NCI-H2107 treated with DMSO at 0.1 percent for 48 hours (cell line): ENCODE data around the gene PVALB.

Experiments
- DNase-seq: peaks from one replicate; lab custom pipeline; 2025; ENCODE audit not compliant: unreplicated experiment; lab: John Stamatoyannopoulos, UW

PVALB gene

DNA sequence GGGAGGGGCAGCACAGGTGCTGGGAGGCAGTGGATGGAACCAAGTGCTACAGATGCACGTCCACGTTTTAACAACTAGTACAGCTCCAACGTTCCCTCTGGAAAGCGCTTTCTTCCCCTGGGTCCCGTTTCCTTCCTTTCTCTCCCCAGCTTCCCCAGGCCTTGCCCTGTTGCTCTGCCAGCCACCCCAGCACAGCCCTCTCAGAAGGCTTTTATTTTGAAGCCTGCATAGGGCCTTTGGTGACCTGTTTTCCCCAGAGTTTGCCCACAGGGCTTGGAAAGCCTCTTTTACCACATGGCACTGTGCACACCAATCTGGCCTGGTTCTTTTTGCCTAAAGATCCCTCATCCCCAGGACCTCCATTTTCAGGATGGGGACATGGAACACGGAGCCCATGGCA lies 30.1 kb upstream of the PVALB start:
- DNase-seq: no peak

DNA sequence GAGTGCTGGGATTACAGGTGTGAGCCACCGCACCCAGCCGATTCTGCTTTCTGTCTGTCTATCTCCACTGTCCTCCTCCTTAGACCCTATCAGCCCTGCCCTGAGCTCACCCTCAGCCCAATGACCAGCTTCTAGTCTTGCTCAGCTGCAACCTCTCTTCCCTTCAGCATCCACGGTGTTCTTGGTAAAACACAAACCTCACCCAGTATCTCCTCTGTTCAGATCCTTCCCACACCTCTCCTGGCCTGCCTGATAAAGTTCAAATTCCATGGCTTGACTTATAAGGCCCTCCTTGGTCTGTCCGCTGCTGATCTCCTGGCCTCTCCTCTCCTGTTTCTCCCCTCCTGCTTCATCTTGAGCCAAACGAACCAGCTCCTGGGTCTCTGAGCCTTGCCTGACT lies 29.4 kb upstream of the PVALB start:
- no peak for DNase-seq

DNA sequence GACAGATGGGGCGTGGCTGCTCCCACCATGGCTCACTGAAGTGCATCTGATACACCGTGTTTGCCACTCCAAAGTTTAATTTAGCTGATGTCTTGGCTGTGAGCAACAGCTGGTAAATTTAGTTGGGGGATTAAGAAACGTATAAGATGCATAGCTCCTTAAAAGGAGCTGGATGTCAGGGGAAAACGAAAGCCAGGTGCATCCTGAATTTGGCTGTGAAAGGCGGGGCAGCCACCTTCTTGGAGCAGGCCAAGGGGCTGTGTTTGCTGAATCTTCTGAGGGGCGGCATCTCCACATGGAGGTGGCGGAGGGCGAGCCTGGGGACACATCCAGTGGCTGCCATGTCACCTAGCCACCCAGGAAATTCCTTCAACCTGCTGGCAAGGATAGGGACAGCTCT lies 23.3 kb upstream of the PVALB start:
- DNase-seq: no peak

DNA sequence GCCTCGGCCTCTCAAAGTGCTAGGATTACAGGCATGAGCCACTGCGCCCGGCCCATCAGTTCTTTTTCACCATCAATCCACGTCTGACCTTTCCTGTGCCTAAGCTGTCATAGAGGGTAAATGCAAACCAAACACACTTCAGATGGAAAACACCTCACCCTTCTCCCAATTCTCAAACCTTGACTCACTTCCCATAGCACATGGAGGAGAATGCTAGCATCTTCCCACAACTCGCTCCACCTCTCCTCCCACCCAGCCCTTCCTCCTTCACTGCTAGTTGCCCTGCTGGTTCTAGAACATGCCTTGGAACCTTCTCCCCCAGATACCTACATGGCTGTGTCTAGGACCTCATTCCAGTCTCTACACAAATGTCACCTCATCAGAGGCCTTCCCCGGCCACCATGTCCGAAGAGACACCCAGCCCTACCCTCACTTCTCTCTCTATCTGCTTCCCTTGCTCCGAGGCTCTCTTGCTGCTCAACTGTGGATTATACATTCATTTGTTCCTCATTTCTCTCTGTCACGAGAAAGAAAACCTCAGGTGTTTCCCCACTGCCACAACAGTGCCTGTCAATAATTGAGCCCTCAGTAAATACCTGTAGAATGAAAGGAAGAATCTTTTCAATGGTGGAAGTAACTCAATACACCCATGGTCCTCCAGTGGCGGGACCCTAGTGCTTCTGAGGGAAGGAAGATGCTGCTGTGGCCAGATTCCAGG lies 22.7 kb upstream of the PVALB start:
- DNase-seq: no peak

DNA sequence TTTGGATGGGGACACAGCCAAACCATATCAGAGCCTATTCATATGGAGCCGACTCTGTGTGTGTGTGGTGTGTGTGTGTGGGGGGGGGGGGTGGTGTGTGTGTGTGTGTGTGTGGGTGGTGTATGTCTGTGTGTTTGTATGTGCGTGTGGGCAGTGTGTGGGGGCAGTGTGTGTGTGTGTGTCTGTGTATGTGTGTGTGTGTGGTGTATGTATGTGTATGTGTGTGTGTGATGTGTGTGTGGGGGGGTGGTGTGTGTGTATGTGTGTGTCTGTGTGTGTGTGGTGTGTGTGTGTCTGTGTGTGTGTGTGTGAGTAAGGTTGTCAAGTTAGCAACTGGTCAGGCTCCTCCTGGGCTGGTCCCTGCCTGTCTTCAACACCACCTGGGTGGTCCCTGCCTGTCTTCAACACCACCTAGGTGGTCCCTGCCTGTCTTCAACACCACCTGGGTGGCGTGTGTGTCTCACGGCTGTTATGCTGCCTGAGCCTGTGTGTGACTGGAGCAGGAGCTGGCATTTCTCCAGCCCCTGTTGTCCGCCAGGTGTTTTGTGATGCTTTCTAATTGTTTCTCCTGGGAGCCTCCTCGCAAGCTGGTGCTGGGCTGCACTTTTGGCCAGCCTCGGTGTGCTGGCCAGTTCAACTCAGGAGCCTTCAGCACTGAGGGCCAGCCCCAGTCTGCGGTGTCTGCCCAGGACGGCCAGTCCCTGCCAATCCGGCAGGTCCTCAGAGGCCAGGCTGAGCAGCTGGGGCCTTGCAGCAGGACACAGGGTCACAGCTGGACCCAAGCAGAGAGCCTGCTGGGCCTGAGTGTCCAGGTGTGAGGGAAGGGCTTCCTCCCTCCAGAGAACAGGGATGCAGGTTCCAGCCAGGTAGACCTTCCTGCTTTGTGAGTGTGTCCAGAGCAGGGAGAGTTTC lies 21.5 kb upstream of the PVALB start:
- no peak for DNase-seq

DNA sequence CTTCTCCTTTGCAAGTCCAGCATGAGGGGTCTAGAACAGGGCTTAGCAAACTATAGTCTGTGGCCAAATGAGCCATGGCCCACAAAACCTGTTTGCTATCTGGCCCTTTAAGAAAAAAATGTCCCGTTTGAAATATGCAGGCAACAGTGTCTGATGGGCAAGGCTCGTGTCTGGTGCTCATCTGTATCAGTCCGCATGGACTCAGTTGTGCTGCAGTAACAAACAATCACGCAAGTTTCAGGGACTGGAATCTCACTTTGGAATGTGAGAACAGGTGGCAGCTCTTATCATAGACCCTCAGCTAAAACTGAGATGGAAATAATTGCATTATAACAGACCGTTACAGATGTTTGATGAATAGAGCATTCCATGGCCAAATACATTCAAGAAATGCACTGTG lies 19.1 kb upstream of the PVALB start:
- DNase-seq: no peak

DNA sequence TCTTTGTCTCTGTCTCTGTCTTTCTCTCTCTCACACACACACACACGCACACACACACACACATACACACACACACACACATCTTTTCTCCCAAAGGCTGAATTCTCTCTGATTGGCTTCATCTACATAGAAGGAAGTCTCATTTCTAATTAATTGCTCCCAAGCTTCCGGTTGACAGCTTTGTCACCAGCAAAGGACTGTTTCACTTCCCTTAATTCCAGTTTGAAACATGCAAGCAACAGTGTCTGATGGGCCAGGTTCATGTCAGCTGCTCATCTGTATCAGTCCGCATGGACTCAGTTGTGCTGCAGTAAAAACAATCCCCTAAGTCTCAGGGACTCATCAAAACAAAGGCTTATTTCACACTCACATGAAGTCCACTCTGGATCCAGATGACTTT lies 16.2 kb upstream of the PVALB start:
- DNase-seq: no peak

DNA sequence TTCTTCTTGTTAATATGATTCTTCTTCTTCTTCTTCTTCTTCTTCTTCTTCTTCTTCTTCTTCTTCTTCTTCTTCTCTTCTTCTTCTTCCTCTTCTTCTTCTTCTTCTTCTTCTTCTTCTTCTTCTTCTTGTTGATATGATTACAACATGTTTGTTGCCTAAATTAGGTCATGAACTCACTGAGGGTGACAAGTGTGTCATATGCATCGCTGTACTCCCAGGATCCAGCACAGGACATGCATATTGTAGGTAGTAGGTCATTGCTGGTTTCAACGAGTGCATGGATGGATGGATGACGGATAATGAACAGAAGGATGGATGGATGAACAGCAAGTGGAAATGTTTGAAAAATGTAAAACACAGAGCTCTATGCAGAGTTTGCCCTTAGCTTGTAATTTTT lies 14.9 kb upstream of the PVALB start:
- DNase-seq: no peak

DNA sequence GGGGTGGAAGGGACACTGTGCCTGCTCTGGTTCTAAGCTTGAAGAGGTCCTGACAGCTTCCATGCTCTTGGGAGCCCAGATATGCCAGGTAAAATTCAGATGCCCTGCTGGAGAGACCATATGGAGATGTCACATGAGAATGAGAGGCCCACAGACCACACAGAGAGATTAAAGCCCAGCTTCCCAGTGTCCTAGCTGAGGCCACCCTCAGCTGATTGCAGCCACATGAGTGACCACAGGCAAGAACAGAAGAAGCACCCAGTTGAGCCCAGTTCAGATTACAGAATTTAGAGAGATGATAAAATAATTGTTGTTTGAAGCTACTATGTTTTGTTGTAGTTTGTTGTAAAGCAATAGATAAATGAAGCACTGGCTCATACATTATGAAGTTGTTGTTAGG lies 14.4 kb upstream of the PVALB start:
- no peak for DNase-seq

DNA sequence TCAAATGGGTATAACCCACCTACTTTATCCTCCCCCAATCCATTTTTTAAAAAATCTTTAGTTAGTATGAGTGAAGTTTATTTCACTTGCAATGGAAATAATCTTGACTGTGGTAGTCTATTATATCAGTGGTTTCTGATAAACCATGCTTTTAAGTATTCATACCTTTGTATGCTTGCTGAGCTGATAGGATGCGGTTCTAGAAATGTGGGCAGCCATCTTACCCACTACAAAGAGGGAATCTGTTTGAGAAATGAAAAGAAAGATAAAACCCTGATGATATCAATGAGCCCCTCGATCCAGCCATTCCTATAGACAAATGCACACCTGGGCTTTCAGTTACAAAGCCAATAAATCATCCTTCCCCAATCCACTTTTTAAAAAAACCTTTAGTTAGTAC lies 13.8 kb upstream of the PVALB start:
- no peak for DNase-seq

DNA sequence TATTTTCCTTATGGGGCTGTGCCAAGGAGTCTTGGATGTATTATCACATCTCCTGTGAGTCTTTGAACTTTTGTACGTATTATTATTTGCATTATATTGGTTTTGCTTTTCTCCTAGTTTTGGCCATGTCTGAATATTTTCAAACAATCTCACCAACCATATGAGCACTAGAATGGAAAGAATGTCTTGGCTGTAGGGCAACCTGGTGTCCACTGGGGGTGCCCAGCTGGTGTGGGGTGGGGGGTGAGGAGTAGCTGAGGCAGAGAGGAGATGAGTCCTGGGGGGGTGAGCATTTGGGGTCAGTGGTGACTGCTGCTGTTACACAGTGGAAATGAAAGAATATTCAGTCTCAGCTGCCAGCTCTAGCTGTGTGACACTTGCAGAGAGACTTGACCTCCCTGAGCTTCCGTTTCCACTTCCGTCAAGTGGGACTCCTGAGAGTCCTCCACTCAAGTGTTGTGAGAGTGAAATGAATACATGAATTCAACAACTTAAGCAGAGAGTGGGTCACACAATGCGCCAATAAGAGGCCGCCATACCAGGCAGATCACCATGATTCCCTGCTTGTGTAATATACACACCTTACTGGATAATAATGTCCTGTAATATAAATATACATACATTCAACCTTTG lies 12.7 kb upstream of the PVALB start:
- DNase-seq: no peak

DNA sequence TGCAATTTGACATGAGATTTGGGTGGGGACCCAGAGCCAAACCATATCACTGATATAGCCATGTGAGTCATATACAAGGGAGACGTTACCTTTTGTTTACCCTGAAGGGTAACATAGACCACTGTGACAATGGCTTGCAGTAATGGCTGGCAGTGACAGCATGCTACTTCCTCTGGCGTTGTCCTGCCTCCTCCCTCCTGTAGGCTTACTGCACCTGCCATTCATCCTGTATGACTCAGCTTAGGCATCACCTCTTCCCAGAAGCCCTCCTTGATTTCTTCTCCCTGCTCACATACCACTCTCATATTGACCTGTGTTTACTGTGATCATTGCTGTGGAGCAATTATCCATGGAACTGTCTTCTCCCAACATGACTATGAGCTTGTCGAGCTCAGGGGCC lies 12.0 kb upstream of the PVALB start:
- no peak for DNase-seq

DNA sequence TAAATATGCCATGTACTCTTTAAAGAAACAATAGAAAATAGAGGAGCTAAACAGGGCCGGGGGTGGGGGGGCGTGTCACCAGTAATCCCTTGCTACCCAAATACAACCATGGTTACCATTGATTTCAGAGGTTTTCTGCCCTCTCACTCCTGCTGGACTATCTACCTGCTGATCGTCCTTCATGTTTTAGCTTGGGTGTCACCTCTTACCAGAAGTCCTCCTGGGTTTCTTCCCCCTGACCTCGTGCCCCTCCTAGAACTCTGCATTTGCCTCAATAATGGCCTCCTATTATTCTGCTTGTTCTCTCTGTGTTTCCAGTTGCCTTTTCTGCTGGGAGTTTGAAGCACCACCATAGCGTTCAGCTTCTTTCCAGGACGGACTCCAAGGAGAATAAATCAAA lies 9.4 kb upstream of the PVALB start:
- no peak for DNase-seq

DNA sequence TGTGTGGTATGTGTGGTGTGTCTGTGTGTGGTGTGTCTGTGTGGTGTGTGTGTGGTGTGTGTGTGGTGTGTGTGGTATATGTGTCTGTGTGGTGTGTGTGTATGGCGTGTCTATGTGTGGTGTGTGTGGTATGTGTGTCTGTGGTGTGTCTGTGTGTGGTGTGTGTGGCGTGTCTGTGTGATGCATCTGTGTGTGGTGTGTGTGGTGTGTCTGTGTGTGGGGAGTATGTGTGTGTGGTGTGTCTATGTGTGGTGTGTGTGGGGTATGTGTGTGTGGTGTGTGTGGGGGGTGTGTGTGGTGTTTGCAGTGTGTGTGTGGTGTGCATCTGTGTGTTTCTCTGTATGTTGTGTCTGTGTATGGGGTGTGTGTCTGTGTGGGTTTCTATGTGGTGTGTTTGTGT lies 7.8 kb upstream of the PVALB start:
- DNase-seq: no peak

DNA sequence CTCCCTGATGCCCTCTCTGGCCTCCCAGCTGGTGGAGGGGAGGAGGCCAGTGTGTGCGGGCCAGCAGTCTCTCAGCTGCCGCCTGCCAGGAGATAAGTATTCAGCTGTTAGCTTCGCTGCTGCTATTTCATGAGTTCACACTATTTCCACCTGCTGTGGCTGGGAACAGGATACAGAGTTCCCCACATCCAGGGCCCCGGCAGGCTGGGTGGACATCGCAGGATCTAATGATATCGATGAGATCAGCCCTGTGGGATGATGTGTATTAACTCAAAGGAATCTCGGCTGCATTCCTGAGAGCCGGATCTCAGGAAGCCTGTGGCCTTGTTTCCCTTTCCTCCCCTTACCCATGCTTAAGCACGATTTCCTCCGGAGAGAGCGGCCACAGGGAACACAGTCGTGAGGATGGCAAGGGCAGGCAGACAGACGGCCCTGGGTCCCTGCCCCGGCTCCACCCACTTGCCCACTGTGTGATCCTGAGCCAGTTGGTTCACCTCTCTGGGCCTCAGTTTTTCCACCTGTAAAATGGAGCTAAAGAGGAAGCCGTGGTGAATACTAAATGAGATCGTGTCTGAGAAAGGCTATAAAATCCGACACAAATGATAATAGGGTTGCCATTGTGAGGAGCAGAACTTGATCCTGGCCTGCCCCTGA lies 6.5 kb upstream of the PVALB start:
- DNase-seq: no peak

DNA sequence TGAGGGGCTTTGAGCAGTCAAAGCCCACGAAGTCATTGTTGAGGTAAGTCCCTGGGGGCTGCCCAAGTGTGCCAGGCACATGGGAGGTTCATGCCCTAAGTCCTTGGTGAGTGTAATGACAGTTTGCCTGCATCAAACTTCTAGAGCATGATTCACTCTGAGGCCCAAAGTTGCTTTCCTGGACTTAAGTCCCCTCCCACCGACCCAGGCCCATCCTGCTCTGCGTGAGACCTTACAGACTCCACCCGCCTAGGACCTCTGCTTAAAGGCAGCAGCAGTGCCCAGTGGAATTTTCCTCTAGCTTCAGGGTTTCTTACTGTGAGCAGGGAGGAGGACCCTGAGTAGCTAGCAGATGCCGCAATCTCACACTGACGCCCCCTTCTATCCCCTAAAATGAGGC lies 5.7 kb upstream of the PVALB start:
- DNase-seq: no peak

DNA sequence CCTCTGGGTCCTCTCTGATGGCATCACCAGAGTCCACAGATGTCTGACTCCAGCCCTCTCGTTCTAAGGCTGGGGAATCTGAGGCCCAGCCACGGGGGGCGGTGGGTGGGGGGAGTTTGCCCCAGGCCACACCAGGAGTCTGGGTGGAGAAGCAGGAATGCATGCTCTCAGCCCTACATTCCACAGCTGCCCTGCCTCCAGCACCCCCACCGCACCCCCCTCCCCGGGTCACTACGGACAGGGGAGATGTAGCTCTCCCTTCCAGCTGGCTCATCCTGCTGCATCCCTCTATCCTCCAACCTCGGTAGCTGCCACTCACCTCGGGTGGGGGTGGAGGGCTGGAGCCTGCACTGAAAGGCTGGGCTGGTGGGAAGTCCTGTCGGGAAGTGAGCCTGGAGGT lies 2.3 kb upstream of the PVALB start:
- no peak for DNase-seq

DNA sequence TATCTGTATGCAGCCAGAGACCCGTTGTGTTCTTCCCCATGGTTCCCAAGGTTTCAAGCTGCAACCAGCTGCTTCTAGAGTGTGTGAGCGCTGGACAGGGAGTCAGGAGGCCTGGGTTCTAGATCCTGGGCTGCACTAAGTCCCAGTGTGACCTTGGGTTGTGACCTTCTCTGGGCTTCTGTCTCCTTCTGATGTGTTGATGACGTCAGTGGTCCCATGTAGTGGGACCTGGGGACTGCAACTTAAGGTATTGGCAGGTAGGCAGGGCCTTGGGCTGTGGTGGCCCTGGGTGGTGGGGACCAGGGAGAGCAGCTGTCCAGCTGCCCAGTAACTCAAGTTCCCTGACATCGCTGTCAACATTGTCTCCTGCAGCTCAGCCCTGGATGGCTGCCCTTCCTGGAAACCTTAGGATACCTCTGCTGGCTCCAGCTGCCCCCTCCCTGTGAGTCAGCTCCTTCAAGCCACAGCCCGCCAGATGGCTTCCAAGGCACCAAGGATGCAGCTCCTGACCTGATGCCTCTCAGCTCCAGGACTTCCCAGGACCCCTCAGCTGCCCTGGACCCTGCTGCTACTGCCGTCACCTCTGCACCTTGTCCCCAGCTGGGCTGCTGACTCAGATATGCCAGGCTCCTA lies 1.3 kb upstream of the PVALB start:
- no peak for DNase-seq

DNA sequence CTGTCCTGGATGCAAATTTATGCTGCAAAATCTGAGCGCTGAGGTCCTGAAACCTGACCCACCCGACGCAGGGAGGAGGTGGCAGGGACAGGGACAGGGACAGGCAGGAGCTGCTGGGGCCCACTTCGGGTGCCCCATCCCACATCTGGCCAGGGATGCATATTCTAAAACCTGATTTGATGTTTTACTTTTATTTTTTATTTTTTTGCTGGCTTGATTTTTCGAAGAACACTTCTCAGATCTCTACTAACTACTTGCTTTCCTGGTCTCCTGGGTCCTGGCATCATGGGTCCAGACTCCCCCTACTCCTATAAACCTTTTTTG lies 652 bp upstream of the PVALB start:
- no peak for DNase-seq

DNA sequence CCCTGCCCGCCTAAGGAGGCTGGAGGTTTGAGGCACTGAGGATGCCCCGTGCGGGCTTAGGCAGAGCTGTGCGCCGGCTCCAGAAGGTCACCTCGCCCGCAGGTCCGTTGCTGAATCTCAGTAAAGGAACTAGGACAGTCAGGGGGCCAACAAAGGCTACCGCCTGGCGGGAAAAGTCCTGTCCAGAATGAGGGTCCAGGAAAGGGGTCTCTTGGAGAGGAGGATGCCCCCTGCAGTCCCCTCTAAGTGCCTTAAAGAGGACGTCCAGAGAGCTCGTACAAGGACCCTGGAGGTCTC lies 548 bp downstream of the PVALB start:
- no peak for DNase-seq

DNA sequence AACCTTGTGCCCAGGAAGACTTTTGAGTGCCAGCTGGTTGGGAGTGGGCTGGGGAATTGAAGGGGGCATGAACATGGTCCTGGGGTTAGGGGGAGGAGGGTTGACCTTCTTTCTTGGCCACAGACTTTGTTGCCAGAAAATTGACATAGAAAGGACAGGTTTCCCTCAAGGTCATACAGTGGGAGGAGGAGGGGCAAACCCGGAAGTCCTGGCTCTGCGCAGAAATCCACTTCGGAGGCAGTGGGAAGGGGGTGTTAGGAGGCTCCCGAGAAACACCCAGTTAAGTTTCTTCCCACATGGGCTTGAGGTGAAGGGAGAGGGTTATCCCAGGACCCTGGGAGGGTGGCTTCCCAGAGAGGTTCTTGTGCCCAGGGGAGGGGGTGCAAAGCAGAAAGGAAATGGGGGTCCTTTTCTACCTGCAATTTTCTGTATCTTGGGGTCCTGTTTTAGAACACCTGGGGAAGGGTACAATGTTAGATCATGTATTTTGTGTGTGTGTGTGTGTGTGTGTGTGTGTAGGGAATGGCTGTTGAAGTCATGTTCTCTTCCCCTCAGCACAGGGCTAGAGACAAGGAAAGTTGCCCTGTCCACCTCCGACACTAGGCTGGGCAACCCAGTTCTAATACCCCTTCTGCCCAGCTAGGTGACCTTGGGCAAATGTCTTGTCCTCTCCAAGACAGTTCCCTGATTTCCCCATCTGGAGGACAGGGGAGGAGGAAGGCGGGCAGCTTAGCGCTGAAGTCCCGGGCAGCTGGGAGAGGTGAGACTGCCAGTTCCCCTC lies 1.1 kb downstream of the PVALB start:
- DNase-seq: no peak
